Panc1 (cell line): Measurements from ENCODE around the gene CD300LF.

Experiments
- CTCF ChIP-seq: fragments of 450-650 bp; IDR thresholded peaks from 2 replicates; pipeline ENCODE4 v1.5.1; 2017; ENCODE audit warnings: mild to moderate bottlenecking
- POLR2AphosphoS5 ChIP-seq: IDR thresholded peaks from 2 replicates; pipeline ENCODE4 v1.6.1; 2012; ENCODE audit warnings: mild to moderate bottlenecking, low read depth, low read length, moderate library complexity
- REST ChIP-seq, 2 experiments: IDR thresholded peaks; 2 replicates each; pipeline ENCODE4 v1.6.1; 2011 to 2012; ENCODE audit warnings: low read depth in 2 of 2, control low read depth in 1 of 2, low read length in 1 of 2, mild to moderate bottlenecking in 1 of 2, moderate library complexity in 1 of 2; ENCODE audit not compliant: insufficient read depth in 1 of 2
- SIN3A ChIP-seq: IDR thresholded peaks from 2 replicates; pipeline ENCODE4 v1.6.1; 2012; ENCODE audit warnings: low read depth, mild to moderate bottlenecking, low read length, moderate library complexity, borderline replicate concordance; ENCODE audit not compliant: insufficient read depth

- TF ChIP-seq CTCF = no peak
- no peak for TF ChIP-seq POLR2AphosphoS5
- peak; percentile 91 to 96 for TF ChIP-seq REST (IDR thresholded peaks at IDR 0.05; ENCODE audit: insufficient read depth in 1 of 2, low read depth in 2 of 2, low read length in 1 of 2)
- TF ChIP-seq SIN3A = no peak
Observed at GRCh38 chr17:74671031-74671771, 41.5 kb downstream of the CD300LF start.
